Stimulated activated effector memory CD8-positive, alpha-beta T cell treated with anti-CD3 and anti-CD28 coated beads, Interleukin-12 subunit alpha, Interleukin-12 subunit beta, amount 100 ng/mL, for 72 hours (primary cell): Measurements from ENCODE around the gene TPST2.

Experiments
- ATAC-seq: fragments of 150-1000 bp; cut with Tn5 transposase; 2 replicates; pipeline ENCODE4 v1.10.0; 2021
- DNase-seq, 2 donors: peaks; one replicate each; pipeline ENCODE4 v3.0.0; 2021 to 2022; ENCODE audit warnings: low spot score in 2 of 2
- H3K27ac Mint-ChIP-seq: one replicate; pipeline ENCODE4 v1.8.0; 2022; ENCODE audit warnings: mild to moderate bottlenecking, mixed read lengths
- H3K36me3 Mint-ChIP-seq: one replicate; pipeline ENCODE4 v1.8.0; 2022; ENCODE audit warnings: mild to moderate bottlenecking, mixed read lengths
- H3K4me1 Mint-ChIP-seq: one replicate; pipeline ENCODE4 v1.8.0; 2022; ENCODE audit warnings: mixed read lengths
- H3K4me3 Mint-ChIP-seq: one replicate; pipeline ENCODE4 v1.8.0; 2022; ENCODE audit warnings: mild to moderate bottlenecking, mixed read lengths
- H3K9me3 Mint-ChIP-seq: one replicate; pipeline ENCODE4 v1.8.0; 2022; ENCODE audit warnings: mixed read lengths

TPST2 gene

DNA sequence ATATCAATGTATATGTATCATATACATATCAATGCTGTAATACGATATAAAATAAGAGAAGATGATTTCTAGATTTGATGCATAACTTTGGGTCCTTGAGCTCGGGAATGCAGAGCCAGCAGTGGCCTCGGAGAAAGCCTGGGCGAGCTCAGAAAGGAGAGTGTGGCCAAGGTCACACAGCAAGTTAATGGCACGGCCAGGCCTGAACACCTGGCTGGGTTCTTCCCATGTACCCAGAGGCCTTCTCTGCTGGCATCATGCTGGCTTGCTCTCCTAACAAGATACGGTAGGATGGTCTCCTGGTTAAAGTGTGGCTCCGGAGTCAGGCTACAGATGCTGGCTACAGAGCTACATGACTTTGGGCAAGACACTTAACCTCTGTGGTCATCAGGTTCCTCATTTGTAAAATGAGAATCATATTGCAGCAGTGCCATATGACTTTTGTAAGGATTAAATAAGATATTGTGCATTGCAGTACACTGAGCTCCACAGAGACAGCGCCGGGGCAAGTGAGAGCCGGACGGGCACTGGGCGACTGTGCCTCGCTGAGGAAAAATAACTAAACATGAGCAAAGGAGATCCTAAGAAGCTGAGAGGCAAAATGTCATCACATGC, 29.9 kb downstream of the TPST2 start:
- Mint-ChIP-seq H3K36me3 (peaks cover 30% of the 10 kb centered on the region), H3K9me3 (no peaks in the 10 kb centered on the region), H3K4me1 (peaks cover 62% of the 10 kb centered on the region), H3K27ac (peak overlapping the region; percentile 84), H3K4me3 (no peak overlapping the region)
- ATAC-seq (no peak), DNase-seq (no peak)

DNA sequence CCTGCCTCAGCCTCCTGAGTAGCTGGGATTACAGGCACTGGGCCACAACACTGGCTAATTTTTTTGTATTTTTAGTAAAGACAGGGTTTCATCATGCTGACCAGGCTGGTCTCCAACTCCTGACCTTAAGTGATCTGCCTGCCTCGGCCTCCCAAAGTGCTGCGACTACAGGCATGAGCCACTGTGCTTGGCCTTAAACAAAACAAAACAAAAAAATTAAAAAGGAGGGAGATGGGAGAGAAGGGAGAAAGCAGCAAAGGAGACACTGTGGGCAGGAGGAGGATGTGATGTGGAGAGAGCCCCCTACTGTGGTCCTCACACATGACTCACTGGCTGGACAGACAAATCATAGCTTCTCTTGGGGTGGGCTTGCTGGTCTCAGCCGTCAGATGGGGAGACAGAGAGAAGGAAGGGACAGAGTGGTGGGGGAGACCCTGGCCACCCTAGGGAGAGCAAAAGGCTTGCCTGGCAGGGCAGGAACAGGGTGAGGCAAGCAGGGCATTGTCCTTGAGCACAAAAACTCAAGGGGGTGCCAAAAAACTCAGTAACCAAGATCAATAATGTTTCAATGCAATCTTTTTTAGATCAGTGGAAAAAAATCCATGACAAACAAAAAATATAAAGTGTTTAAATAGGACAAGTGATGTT, 31.6 kb downstream of the TPST2 start:
- Mint-ChIP-seq H3K4me1 (peaks cover 55% of the 10 kb centered on the region), H3K4me3 (no peak overlapping the region), H3K36me3 (peaks cover 21% of the 10 kb centered on the region), H3K9me3 (no peaks in the 10 kb centered on the region), H3K27ac (peak overlapping the region; percentile 53)
- DNase-seq (no peak), ATAC-seq (no peak)

DNA sequence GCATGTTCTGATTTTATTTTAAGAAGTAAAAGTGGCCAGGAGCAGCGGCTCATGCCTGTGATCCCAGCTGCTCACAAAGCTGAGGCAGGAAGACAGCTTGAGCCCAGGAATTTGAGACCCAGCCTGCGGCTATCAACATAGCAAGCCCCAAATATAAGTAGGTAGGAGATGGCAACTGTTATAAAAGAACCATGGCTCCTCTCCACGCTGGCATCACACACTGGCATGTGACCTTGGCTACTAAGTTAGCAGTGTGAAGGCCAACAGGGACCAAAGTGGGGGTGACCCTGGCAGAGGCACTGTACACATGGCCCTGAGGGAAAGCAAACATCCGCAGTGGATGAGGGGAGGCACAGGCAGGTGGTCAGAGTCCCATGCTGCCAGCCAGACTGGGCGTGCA, 33.0 kb downstream of the TPST2 start:
- no peak for ATAC-seq
- Mint-ChIP-seq H3K4me3 (no peak overlapping the region), H3K9me3 (no peaks in the 10 kb centered on the region), H3K4me1 (peaks cover 52% of the 10 kb centered on the region), H3K36me3 (peaks cover 21% of the 10 kb centered on the region), H3K27ac (peak overlapping the region; percentile 53)
- no peak for DNase-seq

DNA sequence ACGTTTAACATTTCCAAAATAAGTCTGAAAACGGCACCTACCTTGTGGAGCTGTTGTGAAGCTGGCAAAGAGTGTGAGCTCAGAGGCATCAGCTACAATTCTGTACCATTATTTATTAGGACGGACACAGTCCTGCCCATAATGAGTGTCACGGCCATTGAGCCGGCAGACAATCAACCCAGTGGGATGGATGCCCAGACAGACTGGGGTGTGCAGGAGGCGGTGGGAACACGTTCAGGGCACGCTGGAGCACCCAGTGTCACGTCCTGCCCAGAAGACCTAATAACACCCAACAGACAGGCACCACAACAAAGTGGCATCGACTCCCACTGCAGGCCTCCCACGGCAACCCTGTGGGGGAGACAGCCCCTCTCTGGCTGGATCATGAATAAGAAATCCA, 34.5 kb downstream of the TPST2 start:
- no peak for DNase-seq
- Mint-ChIP-seq H3K36me3 (peaks cover 21% of the 10 kb centered on the region), H3K4me3 (no peak overlapping the region), H3K27ac (no peak overlapping the region), H3K9me3 (no peaks in the 10 kb centered on the region), H3K4me1 (peaks cover 56% of the 10 kb centered on the region)
- ATAC-seq = no peak

DNA sequence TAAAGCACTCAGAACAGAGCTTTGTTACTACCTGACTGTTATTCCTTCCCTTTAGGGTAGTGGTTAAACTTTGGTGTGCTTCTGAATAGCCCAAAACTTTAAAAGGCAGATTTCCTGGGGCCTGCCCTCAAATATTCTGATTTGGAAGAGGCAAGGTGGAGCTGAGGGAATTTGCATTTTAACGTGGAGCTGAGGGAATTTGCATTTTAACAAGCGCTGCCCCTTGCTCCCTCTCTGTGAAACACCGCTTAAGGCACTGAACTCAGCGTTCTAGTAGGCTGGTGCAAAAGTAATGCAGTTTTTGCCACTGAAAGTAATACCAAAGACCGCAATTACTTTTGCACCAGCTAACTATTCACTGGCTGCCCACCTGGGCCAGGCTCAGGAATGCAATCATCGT, 35.0 kb downstream of the TPST2 start:
- no peaks in the 10 kb centered on the region for H3K9me3 Mint-ChIP-seq
- ATAC-seq = no peak
- H3K36me3 Mint-ChIP-seq = peaks cover 21% of the 10 kb centered on the region
- no peak overlapping the region for H3K4me3 Mint-ChIP-seq
- no peak for DNase-seq
- H3K27ac Mint-ChIP-seq = no peak overlapping the region
- H3K4me1 Mint-ChIP-seq = peaks cover 56% of the 10 kb centered on the region

DNA sequence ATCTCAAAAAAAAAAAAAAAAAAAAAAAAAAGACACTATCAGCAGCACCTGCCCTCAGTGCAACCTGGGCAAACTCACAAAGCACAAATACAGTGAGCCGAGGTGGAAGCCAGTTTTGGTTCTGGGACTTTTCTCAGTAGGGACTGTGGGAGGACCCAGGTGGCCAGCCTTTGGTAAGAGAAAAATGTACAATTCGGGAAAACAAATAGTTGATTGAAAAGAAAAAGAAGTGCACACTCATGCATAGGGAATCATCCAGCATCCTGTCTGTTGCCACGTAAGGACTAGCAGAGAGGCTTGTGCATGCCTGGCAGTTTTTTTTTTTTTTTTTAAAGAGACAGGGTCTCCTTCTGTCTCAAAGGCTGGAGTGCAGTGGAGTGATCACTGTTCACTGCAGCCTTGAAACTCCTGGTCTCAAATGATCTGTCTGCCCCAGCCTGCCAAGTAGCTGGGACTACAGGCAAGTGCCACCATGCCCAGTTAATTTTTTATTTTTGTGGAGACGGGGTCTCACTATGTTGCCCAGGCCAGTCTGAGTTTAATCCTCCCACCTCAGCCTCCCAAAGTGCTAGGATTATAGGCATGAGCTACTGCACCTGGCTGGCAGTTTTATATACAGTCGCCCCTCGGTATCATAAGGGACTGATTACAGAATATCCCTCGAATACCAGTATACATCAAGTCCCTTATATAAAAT, 36.7 kb downstream of the TPST2 start:
- H3K27ac Mint-ChIP-seq = peak overlapping the region; percentile 5
- H3K4me3 Mint-ChIP-seq = no peak overlapping the region
- H3K9me3 Mint-ChIP-seq = no peaks in the 10 kb centered on the region
- peaks cover 30% of the 10 kb centered on the region for H3K36me3 Mint-ChIP-seq
- DNase-seq (no peak), ATAC-seq (no peak)
- H3K4me1 Mint-ChIP-seq = peaks cover 39% of the 10 kb centered on the region

DNA sequence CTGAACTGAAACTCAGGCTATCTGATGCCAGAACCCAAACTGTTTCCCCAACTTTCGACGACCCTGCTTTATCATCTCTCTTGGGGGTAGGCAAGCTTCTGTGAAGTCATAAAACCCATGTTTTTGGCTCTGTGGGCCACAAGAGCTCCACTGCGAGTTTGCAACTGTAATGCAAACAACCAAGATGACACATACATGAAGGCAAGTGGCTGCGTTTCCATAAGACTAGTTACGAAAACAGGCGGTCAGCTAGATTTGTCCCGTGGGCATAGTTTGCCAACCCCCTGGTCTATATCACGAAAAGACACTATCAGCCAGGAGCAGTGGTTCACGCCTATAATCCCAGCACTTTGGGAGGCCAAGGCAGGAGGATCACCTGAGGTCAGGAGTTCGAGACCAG, 37.5 kb downstream of the TPST2 start:
- Mint-ChIP-seq H3K4me3 (no peak overlapping the region), H3K9me3 (no peaks in the 10 kb centered on the region), H3K27ac (no peak overlapping the region), H3K4me1 (peaks cover 38% of the 10 kb centered on the region), H3K36me3 (peaks cover 28% of the 10 kb centered on the region)
- ATAC-seq = no peak
- DNase-seq = no peak

DNA sequence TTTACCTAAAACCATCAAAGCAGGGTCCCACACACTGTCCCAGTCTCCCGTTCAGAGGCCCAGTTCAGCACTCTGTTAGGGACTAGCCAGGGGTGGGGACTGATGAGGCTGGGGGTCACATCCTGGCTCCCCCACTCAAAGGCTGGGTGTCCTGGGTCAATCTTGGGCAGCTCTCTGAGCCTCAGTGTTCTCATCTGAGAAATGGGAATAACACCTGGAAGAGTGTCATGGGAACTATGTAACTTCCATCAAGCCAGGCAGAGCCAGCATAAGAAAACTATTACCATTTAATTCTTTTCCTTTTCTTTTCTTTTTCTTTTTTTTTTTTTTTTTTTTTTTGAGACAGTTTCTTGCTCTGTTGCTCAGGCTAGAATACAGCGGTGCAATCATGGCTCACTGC, 38.4 kb downstream of the TPST2 start:
- no peak overlapping the region for H3K4me3 Mint-ChIP-seq
- ATAC-seq = no peak
- H3K4me1 Mint-ChIP-seq = peaks cover 38% of the 10 kb centered on the region
- no peak for DNase-seq
- peaks cover 28% of the 10 kb centered on the region for H3K36me3 Mint-ChIP-seq
- H3K27ac Mint-ChIP-seq = peak overlapping the region; percentile 75
- H3K9me3 Mint-ChIP-seq = no peaks in the 10 kb centered on the region

DNA sequence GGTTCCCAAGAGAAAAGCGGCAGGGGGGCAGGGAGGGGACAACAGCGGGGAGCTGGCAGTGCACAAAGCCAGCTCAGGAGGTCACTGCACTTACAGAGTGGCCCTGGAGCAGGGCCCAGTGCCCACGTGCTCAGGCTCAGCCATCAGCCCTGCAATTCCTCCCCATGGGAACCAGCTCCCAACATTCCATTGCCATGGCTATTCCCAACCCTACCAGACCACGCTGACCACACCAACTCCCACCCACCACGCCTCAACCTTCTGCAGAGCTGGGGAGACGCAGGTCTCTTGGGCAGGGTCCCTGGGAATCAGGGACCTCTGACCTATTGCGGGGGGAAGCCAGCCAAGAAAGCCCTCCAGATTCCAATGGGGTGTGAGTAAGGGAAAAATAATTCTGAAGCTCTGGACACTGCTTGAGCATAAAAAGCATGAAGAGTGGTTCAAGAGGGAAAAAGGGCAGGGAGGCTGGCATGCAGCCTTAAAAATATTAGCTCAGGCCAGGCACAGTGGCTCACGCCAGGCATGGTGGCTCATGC, 39.4 kb downstream of the TPST2 start:
- ATAC-seq (no peak), DNase-seq (no peak)
- Mint-ChIP-seq H3K36me3 (peaks cover 32% of the 10 kb centered on the region), H3K9me3 (no peaks in the 10 kb centered on the region), H3K27ac (peak overlapping the region; percentile 75), H3K4me1 (peaks cover 45% of the 10 kb centered on the region), H3K4me3 (no peak overlapping the region)

DNA sequence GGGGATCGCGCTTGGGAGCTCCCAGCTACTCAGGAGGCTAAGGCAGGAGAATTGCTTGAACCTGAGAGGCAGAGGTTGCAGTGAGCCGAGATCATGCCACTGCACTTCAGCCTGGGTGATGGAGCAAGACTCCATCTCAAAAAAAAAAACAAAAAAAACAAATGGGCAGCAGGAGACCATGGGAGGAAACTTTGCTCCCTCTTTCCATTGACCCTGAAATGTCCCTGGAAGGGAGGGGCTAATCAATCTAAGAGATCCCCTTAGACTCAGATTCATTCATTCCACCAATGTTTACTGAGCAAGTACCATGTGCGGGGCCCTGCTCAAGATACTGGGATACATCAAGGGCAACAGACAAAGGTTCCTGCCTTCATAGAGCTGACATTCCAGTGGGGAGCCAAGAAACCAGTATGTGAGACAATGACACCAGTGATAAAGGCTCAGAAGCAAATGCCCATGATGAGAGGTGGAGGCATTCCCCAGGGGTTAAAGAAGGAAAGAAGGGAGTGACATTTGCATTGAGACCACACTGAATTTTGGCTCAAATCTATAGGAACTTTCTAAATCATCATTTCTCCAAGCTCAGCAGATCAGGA, 39.9 kb downstream of the TPST2 start:
- DNase-seq = no peak
- H3K4me1 Mint-ChIP-seq = peaks cover 46% of the 10 kb centered on the region
- H3K4me3 Mint-ChIP-seq = no peak overlapping the region
- H3K36me3 Mint-ChIP-seq = peaks cover 32% of the 10 kb centered on the region
- peak overlapping the region; percentile 75 for H3K27ac Mint-ChIP-seq
- no peaks in the 10 kb centered on the region for H3K9me3 Mint-ChIP-seq
- ATAC-seq = no peak

DNA sequence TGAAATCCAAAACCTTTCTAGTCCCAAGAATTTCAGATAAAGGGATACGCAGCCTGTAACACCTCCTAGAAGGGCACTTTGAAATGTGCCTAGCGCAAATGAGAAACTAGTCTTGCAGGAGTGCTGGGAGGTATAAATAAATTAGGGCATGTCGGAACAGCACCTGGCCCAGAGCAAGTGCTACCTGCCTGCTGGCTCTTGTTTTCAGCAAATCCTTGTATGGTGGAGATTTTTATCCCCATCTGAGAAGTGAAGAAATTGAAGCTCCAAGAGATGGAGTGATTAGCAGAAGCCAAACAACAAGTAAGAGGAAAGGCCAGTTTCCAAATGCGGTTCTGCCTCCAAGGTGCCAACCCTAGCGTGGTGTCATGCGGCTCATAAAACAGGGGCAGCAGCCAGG, 40.9 kb downstream of the TPST2 start:
- Mint-ChIP-seq H3K4me1 (peaks cover 50% of the 10 kb centered on the region), H3K36me3 (peaks cover 32% of the 10 kb centered on the region), H3K4me3 (no peak overlapping the region), H3K9me3 (no peaks in the 10 kb centered on the region), H3K27ac (peak overlapping the region; percentile 78)
- DNase-seq = no peak
- ATAC-seq = no peak

DNA sequence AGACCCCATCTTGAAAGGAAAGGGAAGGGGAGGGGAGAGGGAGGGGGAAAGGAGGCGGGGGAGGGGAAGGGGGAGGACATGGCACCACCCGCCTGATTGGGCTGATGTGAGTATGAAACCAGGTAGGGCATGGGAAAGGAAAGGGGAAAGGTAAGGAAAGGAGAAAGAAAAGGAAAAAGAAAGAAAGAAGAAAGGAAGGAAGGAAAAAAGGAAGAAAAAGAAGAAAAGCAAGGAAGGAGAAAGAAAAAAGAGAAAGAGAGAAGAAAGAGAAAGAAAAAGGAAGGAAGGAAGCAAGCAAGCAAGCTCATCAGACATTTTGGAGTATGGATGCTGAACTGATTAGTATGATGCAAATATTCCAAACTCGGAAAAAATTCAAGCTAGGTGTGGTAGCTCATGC, 41.6 kb downstream of the TPST2 start:
- no peak for ATAC-seq
- no peaks in the 10 kb centered on the region for H3K9me3 Mint-ChIP-seq
- peaks cover 50% of the 10 kb centered on the region for H3K4me1 Mint-ChIP-seq
- peak overlapping the region; percentile 78 for H3K27ac Mint-ChIP-seq
- no peak for DNase-seq
- peaks cover 32% of the 10 kb centered on the region for H3K36me3 Mint-ChIP-seq
- H3K4me3 Mint-ChIP-seq = no peak overlapping the region

DNA sequence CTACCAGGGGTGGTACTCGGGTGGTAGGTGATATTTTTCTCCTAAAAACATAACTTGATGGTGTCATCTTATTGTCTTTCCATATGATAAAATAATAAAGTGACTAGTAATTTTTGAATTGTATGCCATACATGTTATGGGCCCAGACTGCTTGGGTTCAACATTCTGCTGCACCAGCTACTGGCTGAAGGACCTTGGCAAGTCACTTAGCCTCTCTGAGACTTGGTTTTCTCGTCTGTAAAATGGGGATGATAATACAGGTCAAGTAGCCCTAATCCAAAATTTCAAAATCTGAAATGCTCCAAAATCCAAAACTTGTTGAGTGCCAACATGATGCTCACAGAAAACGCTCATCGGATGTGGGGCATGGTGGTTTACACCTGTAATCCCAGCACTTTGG, 42.1 kb downstream of the TPST2 start:
- peaks cover 51% of the 10 kb centered on the region for H3K4me1 Mint-ChIP-seq
- ATAC-seq = no peak
- H3K4me3 Mint-ChIP-seq = no peak overlapping the region
- H3K9me3 Mint-ChIP-seq = no peaks in the 10 kb centered on the region
- H3K27ac Mint-ChIP-seq = peak overlapping the region; percentile 89
- H3K36me3 Mint-ChIP-seq = peaks cover 32% of the 10 kb centered on the region
- no peak for DNase-seq

DNA sequence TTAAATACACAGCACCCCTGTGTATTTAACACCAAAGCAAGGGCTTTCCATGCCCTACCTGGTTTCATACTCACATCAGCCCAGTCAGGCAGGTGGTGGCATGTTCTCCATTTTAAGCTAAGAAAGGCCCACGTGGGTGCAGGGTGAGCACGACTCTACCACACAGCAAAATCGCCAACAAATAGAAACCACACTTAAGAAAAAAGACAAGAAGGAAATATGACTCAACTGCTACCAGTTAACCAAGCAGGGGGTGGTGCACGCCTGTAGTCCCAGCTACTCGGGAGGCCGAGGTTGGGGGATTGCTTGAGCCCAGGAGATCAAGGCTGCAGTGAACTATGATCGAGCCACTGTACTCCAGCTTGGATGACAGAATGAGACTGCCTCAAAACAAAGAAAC, 42.5 kb downstream of the TPST2 start:
- H3K36me3 Mint-ChIP-seq = peaks cover 32% of the 10 kb centered on the region
- DNase-seq (peak in 1 of 2 donors; percentile 60), ATAC-seq (peak; percentile 92)
- peak overlapping the region; percentile 24 for H3K4me3 Mint-ChIP-seq
- H3K4me1 Mint-ChIP-seq = peaks cover 55% of the 10 kb centered on the region
- peak overlapping the region; percentile 89 for H3K27ac Mint-ChIP-seq
- H3K9me3 Mint-ChIP-seq = no peaks in the 10 kb centered on the region

DNA sequence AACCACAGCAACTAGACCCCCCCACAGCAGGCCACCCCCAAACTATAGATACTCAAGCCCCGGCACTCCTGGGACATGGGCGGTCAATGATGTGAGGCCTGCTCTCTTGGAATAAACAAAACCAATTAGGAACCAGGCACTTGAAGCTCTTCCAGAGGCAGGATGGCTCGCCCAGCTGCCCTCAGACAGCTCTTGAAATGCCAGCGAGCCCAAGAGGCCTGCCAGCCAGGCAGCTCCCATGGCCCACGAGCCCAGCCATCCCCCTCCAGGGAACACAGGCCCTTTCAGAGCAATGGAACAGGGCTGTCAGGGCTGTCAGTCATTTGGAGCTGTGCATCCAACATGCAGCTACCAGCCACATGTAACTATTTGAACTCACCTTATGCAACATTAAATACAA, 43.6 kb downstream of the TPST2 start:
- no peaks in the 10 kb centered on the region for H3K9me3 Mint-ChIP-seq
- peaks cover 37% of the 10 kb centered on the region for H3K36me3 Mint-ChIP-seq
- ATAC-seq (no peak), DNase-seq (no peak)
- peak overlapping the region; percentile 89 for H3K27ac Mint-ChIP-seq
- peaks cover 55% of the 10 kb centered on the region for H3K4me1 Mint-ChIP-seq
- H3K4me3 Mint-ChIP-seq = peak overlapping the region; percentile 24
